ENCODE measurements around the gene RALGPS1.

GRCh38 chr9:127121628-127122175 lies 207.1 kb downstream of the RALGPS1 start:
- TF ChIP-seq CTCF (IDR thresholded peaks at IDR 0.05; ENCODE audit: insufficient read depth, low read length) (no peak), POLR2AphosphoS5 (IDR thresholded peaks at IDR 0.05; ENCODE audit: low read depth) (no peak), GABPA (IDR thresholded peaks at IDR 0.05; ENCODE audit: low read depth) (no peak), REST (IDR thresholded peaks at IDR 0.05; ENCODE audit: insufficient replicate concordance, low read depth) (no peak), SPI1 (IDR thresholded peaks at IDR 0.05; ENCODE audit: borderline replicate concordance, low read depth) (no peak)
